Peyer's patch (tissue), 4 donors: ENCODE results near the gene SEMA3A. TPM values are rescaled to one million over a fixed set of nuclear protein-coding genes. Genes with fewer than 3 reads are reported as not detected.
"Not testable (repeated sequence)": the region's sequence is repeated elsewhere in the genome, so short reads cannot be mapped to it uniquely, and the experiment has no call there.

Experiments used
- DNase-seq, 3 donors: peaks; one replicate each; pipeline ENCODE4 v3.0.0-alpha.2; 2017 to 2019
- H3K27ac ChIP-seq, 4 donors: fragments of 200-600 bp; sonication (generic); one replicate each; pipeline ENCODE4 v1.5.1; 2016 to 2019
- H3K27me3 ChIP-seq, 2 donors: fragments of 200-600 bp; sonication (generic); one replicate each; pipeline ENCODE4 v1.5.1; 2019
- H3K36me3 ChIP-seq, 3 donors: fragments of 200-600 bp; sonication (generic); one replicate each; pipeline ENCODE4 v1.5.1; 2016 to 2019
- H3K4me1 ChIP-seq, 4 donors: fragments of 200-600 bp; sonication (generic); one replicate each; pipeline ENCODE4 v1.5.1; 2016 to 2019
- H3K4me3 ChIP-seq, 4 donors: fragments of 200-600 bp; sonication (generic); 1 replicate in 3 of 4; 2 replicates in 1 of 4; pipeline ENCODE4 v1.5.1; 2016 to 2019; ENCODE audit warnings: mild to moderate bottlenecking in 1 of 4
- H3K9me3 ChIP-seq, 4 donors: fragments of 200-600 bp; sonication (generic); one replicate each; pipeline ENCODE4 v1.5.1; 2016 to 2019; ENCODE audit warnings: mild to moderate bottlenecking in 1 of 4
- POLR2A ChIP-seq, 2 donors: fragments of 450-650 bp; IDR thresholded peaks; one replicate each; pipeline ENCODE4 v1.5.1; 2017; ENCODE audit warnings: antibody characterized with exemption in 2 of 2, mild to moderate bottlenecking in 2 of 2, moderate library complexity in 2 of 2
- total RNA-seq, 4 donors: library from RNA; depleted of rRNA; stranded (reverse); fragments of >200 nt; gene quantifications; one replicate each; pipeline ENCODE4 v1.1.0, GENCODE V29; 2016
- TF ChIP-seq, protein P1 (sequence below), 6 experiments: fragments of 450-650 bp in 4 of 6; fragments of 200-600 bp in 2 of 6; sonication (generic) in 1 of 6; IDR thresholded peaks; one replicate each; pipeline ENCODE4 v1.5.1; 2017 to 2019; ENCODE audit warnings: antibody characterized with exemption in 6 of 6, mild to moderate bottlenecking in 3 of 6, moderate library complexity in 1 of 6

SEMA3A gene
- total RNA-seq, 4 donors from 2014 or later: 1.3 to 12.4 (median 3.8) TPM

DNA sequence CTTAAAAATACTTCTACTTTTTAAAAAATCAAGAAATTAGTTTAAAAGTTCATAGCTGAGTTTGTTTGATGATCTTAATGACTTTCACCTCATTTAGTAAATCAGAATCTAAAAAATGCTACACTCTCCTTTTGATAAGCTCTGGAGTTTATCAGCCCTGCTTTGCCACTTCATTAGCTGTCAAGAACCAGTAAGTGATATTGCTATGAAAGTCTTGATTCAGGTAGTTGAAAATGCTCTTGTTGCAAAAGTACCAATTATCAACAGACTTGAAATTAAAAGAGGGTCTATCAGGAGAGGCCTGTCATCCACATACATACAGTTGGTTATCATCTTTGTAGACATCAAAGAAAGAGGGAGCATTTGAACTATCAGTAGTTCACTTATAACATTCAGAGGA lies 41.6 kb downstream of the SEMA3A start:
- H3K36me3 ChIP-seq: no peaks in the 10 kb centered on the region
- DNase-seq: no peak
- TF ChIP-seq POLR2A (IDR thresholded peaks at IDR 0.05): no peak
- TF ChIP-seq, protein P1, sequence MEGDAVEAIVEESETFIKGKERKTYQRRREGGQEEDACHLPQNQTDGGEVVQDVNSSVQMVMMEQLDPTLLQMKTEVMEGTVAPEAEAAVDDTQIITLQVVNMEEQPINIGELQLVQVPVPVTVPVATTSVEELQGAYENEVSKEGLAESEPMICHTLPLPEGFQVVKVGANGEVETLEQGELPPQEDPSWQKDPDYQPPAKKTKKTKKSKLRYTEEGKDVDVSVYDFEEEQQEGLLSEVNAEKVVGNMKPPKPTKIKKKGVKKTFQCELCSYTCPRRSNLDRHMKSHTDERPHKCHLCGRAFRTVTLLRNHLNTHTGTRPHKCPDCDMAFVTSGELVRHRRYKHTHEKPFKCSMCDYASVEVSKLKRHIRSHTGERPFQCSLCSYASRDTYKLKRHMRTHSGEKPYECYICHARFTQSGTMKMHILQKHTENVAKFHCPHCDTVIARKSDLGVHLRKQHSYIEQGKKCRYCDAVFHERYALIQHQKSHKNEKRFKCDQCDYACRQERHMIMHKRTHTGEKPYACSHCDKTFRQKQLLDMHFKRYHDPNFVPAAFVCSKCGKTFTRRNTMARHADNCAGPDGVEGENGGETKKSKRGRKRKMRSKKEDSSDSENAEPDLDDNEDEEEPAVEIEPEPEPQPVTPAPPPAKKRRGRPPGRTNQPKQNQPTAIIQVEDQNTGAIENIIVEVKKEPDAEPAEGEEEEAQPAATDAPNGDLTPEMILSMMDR (IDR thresholded peaks at IDR 0.05): no peak
- no peaks in the 10 kb centered on the region for H3K27me3 ChIP-seq
- no peak overlapping the region for H3K4me3 ChIP-seq
- no peaks in the 10 kb centered on the region for H3K4me1 ChIP-seq
- no peaks in the 10 kb centered on the region for H3K9me3 ChIP-seq
- no peak overlapping the region for H3K27ac ChIP-seq

DNA sequence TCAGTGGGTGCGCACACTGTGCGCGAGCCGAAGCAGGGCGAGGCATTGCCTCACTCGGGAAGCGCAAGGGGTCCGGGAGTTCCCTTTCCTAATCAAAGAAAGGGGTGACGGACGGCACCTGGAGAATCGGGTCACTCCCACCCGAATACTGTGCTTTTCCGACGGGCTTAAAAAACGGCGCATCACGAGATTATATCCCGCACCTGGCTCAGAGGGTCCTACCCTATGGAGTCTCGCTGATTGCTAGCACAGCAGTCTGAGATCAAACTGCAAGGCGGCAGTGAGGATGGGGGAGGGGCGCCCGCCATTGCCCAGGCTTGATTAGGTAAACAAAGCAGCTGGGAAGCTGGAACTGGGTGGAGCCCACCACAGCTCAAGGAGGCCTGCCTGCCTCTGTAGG lies 44.2 kb downstream of the SEMA3A start:
- H3K27me3 ChIP-seq, H3K27ac ChIP-seq, H3K36me3 ChIP-seq, H3K4me1 ChIP-seq, H3K9me3 ChIP-seq, DNase-seq, H3K4me3 ChIP-seq: not testable (repeated sequence)

DNA sequence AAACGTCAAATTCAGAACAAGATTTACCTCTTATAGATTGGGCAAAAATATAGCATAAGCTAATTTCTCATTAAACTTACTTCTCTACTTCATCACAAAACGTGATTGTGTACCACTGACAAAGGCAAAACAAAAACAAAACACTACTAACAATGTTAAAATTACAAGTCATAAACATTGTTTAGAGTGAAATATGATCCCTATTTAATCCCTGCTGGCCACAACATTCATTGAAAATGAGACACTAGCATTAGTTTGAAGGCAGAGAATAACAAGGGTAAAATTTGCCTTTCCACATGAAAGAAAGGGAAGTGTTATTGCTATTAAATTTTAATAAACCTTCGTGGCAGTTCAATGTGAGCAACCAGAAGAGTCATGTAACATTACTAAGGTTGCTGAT lies 45.0 kb downstream of the SEMA3A start:
- Histone ChIP-seq H3K4me1 (no peaks in the 10 kb centered on the region), H3K27ac (no peak overlapping the region), H3K36me3 (no peaks in the 10 kb centered on the region), H3K9me3 (no peaks in the 10 kb centered on the region), H3K27me3 (no peaks in the 10 kb centered on the region), H3K4me3 (no peak overlapping the region)
- TF ChIP-seq, protein P1 (IDR thresholded peaks at IDR 0.05): no peak
- no peak for DNase-seq

DNA sequence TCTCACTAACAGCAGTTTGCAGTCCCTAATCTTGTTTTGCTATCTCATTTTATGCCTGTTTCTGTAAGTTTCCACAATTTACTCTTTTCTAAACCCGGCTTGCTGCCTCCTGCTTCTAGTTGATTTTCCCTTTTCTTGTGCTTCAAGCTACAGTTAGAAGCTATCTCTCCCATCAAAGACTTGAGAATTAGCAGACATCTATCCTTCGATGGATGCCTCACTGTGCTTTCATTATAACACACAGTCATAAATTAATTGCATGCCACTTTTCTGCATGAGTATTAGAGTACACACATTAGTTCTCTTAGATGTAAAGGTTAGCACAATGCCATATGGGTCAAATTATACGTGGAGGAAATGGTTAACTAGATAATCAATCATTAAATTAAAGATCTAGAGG lies 48.7 kb downstream of the SEMA3A start:
- TF ChIP-seq, protein P1 (IDR thresholded peaks at IDR 0.05): no peak
- no peak for TF ChIP-seq POLR2A (IDR thresholded peaks at IDR 0.05)
- H3K4me1 ChIP-seq: no peaks in the 10 kb centered on the region

DNA sequence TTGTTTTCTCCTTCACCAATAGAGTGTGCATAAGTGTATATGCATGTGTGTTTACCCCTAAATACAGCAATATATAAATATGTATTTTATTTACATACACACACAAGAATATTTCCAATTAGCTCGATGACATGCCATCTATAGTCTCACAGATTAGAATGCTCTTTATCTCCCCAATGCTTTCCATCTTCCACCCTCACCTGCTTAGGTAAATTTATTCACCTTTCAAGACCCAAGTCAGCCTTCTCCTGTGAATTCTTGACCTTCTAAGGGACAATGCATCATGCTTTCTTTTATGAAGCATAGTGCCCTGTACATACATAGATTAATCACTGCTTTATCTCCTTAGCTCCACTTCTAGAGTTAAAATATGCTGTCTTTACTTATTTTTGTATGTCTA lies 49.7 kb downstream of the SEMA3A start:
- H3K4me3 ChIP-seq: no peak overlapping the region
- no peaks in the 10 kb centered on the region for H3K36me3 ChIP-seq
- no peak overlapping the region for H3K27ac ChIP-seq
- TF ChIP-seq, protein P1 (IDR thresholded peaks at IDR 0.05): no peak
- TF ChIP-seq POLR2A (IDR thresholded peaks at IDR 0.05): no peak
- no peaks in the 10 kb centered on the region for H3K9me3 ChIP-seq
- no peaks in the 10 kb centered on the region for H3K4me1 ChIP-seq
- H3K27me3 ChIP-seq: no peaks in the 10 kb centered on the region
- no peak for DNase-seq

More for the DNA sequence above, 48.7 kb downstream of the SEMA3A start:
- no peaks in the 10 kb centered on the region for H3K27me3 ChIP-seq
- H3K27ac ChIP-seq: no peak overlapping the region
- H3K4me3 ChIP-seq: no peak overlapping the region
- no peaks in the 10 kb centered on the region for H3K9me3 ChIP-seq
- no peak for DNase-seq
- H3K36me3 ChIP-seq: no peaks in the 10 kb centered on the region

DNA sequence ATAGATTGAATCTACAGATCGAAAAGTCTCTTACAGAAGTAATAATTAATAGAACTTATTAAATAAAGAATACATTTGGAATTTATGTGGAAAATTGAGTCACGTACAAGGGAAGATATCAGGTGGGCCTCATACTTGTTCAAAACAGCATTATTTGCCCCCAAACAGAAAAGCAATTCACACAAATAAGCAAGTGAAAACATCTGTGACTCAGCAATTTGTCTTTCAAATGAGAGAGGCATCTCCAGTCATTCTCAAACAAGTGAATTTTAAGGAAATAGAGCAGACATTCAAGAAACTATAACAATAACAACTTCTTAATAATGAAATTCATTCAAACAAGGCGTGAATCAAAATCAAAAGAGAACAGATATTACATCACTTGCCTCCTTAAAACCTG lies 50.1 kb downstream of the SEMA3A start:
- H3K36me3 ChIP-seq: no peaks in the 10 kb centered on the region
- no peaks in the 10 kb centered on the region for H3K9me3 ChIP-seq
- TF ChIP-seq, protein P1 (IDR thresholded peaks at IDR 0.05): no peak
- TF ChIP-seq POLR2A (IDR thresholded peaks at IDR 0.05): no peak
- H3K4me1 ChIP-seq: no peaks in the 10 kb centered on the region
- no peak for DNase-seq
- H3K4me3 ChIP-seq: no peak overlapping the region
- no peak overlapping the region for H3K27ac ChIP-seq
- H3K27me3 ChIP-seq: no peaks in the 10 kb centered on the region
